ENCODE results near the gene LSS.
"Not testable (repeated sequence)": the region's sequence is repeated elsewhere in the genome, so short reads cannot be mapped to it uniquely, and the experiment has no call there.

Gene LSS

DNA sequence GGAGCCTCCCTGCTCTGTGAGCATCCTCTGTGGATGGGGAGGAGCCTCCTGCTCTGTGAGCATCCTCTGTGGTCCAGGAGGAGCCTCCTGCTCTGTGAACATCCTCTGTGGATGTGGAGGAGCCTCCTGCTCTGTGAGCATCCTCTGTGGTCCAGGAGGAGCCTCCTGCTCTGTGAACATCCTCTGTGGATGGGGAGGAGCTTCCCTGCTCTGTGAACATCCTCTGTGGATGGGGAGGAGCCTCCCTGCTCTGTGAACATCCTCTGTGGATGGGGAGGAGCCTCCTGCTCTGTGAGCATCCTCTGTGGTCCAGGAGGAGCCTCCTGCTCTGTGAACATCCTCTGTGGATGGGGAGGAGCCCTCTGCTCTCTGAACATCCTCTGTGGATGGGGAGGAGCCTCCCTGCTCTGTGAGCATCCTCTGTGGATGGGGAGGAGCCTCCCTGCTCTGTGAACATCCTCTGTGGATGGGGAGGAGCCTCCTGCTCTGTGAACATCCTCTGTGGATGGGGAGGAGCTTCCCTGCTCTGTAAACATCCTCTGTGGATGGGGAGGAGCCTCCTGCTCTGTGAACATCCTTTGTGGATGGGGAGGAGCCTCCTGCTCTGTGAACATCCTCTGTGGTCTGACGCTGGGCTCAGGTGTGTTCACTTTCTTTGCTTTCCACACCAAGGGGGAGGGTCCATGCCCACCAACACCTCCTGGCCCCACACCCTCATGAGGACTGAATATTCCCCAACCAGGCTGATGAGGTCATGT lies 58.0 kb downstream of the LSS start:
- DNase-seq (ENCODE audit: low read depth, low spot score), result not testable (repeated sequence)

DNA sequence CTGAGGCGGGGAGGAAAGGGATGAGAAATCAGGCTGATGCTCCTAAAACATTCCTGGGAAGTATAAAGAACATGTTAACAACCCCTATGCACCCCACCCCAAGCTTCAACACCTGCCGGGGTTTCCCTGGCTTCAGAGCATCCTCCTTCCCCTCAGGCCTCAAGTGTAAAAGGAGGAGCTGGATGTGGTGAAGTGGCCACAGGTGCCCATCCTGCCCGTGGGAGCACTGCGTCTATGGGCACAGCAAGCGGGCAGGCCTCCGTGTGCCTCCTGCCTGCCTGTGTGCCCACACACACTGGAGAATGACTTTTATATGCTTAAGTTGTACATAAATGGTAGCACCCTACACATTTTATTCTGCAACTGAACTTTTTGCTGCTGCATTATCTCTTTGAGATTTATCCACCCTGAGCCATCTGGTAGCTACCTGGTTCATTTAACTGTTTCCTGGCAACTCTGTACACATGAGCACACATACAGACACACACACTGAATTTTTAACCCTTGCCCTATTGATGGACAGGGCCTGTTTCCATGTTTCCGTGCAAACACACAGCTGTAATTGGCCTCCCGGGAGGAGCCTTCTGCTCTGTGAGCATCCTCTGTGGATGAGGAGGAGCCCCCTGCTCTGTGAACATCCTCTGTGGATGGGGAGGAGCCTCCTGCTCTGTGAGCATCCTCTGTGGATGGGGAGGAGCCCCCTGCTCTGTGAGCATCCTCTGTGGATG lies 59.8 kb downstream of the LSS start:
- DNase-seq (ENCODE audit: low read depth, low spot score), result no peak

DNA sequence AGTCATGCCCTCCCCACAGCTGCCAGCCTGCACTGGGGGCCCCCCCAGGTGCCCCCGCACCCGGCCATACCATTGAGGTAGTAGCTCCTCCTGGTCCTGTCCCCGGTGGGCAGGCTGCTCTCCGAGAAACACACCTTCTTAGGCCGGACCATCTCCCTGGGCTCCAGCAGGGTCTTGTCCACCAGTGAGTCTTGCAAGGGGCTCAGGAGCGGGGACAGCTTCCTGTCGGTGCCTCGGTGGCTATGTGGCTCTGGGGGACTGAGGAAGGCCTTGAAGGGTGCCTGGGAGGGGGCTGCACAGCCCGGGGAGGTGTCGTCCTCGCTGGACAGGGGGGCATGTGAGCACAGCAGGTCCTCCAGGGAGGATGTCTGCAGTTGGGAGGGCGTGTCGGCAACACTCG lies 60.3 kb downstream of the LSS start:
- no peak for DNase-seq (ENCODE audit: low read depth, low spot score)

- DNase-seq (ENCODE audit: low read depth, low spot score), result no peak
These were observed 63.5 kb downstream of the LSS start for GRCh38 chr21:46165098-46165497.

DNA sequence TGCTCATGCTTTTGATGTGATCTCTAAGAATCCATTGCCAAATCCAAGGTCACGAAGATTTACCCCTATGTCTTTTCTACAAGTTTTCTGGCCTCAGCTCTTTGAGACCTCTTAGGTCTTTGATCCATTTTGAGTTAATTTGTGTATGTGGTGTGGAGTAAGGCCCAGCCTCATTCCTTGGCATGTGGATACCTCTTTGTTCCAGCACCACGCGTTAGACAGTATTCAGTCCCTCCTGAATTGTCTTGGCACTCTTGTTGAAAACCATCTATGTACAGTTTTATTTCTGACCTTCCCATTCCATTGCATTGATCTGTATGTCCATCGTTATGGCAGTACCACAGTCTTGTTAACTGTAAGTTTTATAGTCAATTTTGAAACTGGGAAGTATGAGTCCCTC lies 65.2 kb downstream of the LSS start:
- no peak for DNase-seq (ENCODE audit: low read depth, low spot score)

DNA sequence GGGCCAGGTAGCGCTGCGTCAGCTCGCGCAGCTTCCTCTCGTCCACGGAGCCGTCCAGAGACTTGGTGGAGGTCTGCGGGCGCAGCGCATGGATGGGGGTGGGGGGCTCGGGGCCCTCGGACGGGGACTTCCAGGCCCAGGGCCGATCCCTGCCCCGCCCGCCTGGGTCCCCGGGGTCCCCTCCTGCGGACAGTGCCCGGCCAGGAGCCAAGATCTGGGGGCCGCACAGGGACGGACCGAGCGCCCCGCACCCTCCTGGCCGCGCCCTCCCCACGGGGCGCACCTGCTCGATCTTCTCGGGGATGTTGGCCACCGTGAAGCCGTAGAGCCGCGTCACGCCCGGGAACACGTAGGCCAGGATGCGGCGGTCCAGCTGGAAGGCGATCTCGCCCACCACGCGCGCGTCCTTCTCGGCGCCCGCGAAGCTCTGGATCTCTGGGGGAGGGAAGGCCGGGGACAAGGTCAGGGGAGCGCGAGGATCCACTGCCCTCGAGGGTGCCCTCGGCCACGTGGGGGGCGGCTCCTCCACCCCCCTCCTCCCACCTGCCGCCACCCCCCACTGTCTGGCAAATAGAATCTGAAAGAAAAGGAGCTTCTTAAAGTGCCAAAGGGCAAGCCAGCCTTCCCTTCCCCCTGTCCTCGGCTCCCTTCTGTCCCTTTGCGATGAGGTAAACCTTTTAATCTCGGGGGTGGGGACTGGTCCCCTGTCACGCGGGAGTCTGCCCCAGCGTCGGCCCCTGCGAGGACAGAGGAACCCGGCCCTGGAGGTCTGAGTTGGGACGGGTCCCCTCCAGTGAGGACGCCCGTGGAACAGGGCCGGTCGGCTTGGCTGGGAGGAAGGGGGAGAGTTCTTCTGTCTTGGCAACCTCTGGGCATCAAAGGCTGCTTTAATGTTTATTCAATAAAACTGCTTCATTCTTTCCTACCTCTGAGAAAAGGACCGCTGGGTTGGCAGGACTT lies 66.7 kb downstream of the LSS start:
- no peak for DNase-seq (ENCODE audit: low read depth, low spot score)

- no peak for DNase-seq (ENCODE audit: low read depth, low spot score)
These were observed 67.5 kb downstream of the LSS start for GRCh38 chr21:46160907-46161632.

- DNase-seq (ENCODE audit: low read depth, low spot score), result no peak
These were observed 68.0 kb downstream of the LSS start for GRCh38 chr21:46160657-46160906.

DNA sequence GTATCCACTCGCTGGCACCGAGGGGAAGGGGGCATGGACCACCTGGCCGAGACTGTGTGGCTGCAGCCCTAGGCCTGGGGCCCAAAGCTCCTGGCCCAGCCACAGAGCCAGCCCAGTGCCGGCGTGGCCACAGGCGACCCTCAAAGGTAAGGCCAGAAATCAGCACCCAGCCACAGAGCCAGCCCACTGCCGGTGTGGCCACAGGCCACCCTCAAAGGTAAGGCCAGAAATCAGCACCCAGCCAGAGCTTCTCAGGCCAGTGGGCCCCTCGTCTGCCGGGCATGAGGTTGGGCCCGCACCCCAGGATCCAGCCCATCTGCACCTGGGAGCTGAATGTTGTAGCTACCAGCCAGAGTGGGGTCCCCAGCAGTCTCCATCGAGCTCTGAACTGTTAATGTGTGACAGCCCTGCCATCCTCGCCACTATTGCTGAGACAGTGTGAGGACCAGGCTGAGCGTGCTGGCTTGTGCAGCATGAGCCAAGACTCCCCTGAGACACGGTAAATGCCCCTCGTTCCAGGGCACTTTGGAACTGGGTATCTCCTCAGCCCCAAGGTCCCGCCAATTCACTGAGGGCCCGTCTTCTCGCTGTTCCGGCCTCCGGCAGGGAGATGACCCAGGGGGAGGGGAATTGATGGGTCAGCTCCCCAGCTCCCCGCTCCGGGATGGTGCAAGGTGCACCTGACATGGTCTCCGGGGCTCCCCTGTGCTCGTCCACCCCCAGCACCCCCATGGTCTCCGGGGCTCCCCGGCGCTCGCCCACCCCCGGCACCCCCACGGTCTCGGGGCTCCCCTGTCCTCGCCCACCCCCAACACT lies 68.5 kb downstream of the LSS start:
- no peak for DNase-seq (ENCODE audit: low read depth, low spot score)

GRCh38 chr21:46159390-46159789 lies 69.2 kb downstream of the LSS start:
- no peak for DNase-seq (ENCODE audit: low read depth, low spot score)

DNA sequence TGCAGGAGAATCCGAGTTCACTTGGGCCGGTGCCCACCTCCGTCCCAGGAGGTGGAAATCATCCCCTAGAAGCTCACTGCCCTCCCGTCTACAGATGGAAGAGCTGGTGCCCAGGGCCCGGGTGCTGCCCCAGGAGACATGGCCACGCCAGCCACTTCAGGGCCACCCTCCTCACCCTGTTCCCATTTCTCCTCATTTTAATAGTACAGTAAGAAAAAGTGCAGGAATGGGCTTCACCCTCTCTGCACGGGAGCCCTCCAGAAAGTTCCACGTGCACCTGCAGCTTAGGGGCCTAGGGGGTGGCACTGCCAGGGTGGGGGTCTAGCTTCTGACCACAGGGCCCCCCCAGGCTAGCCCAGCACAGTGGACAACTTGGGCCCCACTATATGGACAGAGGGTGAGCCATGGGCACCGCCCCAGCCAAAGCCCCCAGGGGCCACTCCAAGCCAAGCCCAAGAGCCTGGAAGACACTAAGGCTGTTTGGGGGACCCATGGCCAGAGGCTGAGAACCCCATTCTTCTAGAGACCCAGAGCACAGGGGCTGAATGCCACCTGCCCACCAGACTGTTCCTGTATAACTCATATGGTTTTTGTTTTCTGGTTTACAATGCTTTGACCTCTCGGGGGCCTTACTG lies 69.8 kb downstream of the LSS start:
- no peak for DNase-seq (ENCODE audit: low read depth, low spot score)

- no peak for DNase-seq (ENCODE audit: low read depth, low spot score)
These were observed 70.6 kb downstream of the LSS start for GRCh38 chr21:46157987-46158451.

GRCh38 chr21:46157396-46157986 lies 71.1 kb downstream of the LSS start:
- no peak for DNase-seq (ENCODE audit: low read depth, low spot score)

GRCh38 chr21:46156678-46157077 lies 71.9 kb downstream of the LSS start:
- no peak for DNase-seq (ENCODE audit: low read depth, low spot score)

DNA sequence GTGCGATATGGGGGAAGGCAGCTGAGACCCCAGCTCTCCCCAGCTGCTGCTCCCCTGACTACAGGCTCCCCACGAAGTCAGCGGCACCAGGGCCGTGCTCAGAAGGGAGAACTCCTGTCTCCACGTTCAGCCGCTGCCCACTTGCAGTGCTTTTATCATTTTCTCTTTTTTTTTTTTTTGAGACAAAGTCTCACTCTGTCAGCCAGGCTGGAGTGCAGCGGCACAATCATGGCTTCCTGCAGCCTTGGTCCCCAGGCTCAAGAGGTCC lies 72.3 kb downstream of the LSS start:
- DNase-seq (ENCODE audit: low read depth, low spot score), result no peak

DNA sequence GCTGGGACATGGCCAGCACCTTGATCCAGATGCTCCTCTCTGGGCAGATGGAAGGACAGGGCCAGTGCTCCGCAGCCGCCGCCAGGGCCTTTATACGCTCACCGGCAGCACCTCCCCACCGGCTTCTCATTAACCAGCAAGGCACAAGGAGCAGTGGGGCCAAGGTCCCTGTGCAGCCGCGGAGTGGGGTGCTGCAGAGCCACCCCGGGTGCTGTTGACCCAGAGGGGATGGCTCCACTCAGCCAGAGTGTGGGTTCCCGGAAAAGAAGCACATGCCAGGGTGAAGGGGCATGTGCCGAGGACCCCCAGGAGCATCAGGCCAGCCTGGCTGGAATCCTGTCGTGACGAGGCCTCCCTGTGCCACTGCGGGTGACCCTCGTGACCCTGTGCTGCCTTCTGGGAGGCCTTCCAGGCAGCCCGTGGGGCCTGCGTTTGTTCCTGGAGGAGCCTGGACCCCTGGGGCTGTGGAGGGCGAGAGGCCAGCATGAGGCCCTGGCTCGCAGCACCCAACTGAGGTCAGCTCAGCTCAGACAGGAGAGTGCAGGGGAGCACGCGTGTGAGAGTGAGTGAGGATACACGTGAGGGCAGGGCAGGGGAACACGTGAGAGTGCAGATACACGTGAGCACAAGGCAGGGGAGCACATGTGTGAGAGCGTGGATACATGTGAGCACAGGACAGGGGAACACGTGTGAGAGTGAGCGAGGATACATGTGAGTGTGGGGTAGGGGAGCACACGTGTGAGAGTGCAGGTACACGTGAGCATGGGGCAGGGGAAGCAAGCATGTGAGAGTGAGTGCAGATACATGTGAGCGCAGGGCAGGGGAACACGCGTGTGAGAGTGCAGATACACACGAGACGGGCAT lies 72.8 kb downstream of the LSS start, which contains the start of gene FTCD:
Gene FTCD (minus strand): TSS at position 66 of the 864 bp plus-strand sequence. CDS start 56 bp downstream, at position 10.
- no peak for DNase-seq (ENCODE audit: low read depth, low spot score)

DNA sequence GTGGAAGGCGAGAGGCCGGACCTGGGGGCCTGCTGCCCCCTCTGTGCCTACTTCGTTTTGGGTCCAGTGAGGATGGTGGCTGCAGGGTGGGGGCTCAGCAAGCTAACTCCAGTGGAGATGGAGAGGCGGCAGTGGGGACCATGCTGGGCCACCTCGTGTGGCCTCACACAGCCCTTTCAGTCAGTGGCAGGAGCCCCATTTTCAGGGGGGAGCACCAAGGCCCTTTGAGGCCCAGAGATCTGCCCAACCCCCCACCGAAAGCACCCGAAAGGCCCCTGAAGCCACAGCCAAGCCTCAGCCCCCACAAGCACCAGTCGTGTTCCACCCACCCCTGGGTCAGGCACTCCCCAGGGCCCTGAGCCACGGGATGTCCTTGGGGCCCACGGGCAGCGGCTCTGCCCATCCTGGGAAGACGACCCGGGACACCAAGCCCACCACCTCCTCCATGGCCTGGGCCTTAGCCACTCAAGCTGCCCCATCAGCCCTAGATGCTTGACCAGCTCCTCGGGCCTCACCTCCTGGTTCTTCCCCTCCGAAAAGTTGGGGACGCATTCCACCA lies 73.5 kb downstream of the LSS start:
- no peak for DNase-seq (ENCODE audit: low read depth, low spot score)

- no peak for DNase-seq (ENCODE audit: low read depth, low spot score)
These were observed 74.2 kb downstream of the LSS start for GRCh38 chr21:46154155-46154954.
